ENCODE measurements around the gene OR2T27. TPM values are rescaled to one million over a fixed set of nuclear protein-coding genes. Genes with fewer than 3 reads are reported as not detected.

OR2T27 gene
- total RNA-seq, 1 donor from 2014 or later: not detected

DNA sequence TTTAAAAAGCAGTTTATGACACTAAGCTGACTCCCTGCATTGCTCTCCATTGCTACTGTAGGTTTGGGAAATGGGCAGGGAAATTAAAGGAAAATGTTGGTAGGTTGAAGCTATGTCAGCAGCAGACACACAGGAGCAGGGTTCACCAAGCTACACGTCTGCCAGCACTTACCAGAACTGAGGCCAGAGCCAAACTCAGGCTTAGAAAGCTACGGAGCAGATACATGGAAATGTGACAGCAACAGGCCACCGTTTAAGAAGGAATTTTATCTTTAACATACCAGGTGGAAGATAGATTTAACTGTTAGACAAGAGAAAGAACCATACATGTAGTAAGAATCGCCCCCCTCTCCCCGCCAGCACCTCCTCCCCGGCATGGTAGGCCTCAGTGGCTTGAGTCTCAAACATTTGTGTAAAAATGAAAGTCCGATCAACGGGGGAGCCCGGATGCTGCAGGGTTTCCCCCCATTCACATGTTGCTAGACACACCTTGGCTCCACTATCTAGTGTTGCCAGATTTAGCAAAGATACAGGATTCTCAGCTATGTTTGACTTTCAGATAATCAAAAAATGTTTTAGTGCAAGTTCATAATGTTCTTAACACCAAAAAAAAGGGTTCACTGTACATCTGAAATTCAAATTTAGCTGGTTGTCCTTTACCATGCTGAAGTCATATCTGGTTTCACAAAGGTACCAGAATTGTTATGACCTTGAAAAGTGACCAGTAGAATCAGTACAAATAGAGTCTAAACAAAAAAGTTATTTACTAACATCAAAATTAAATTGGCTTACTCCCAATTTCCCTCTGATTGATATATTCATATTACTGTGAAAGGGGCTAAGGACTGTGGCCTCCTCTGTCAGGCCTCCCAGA lies 27.1 kb downstream of the OR2T27 start:
- DNase-seq (ENCODE audit: extremely low spot score in 2 of 2): no peak
- H3K36me3 ChIP-seq: no peaks in the 10 kb centered on the region
- no peaks in the 10 kb centered on the region for H3K4me1 ChIP-seq
- H3K4me3 ChIP-seq: no peak overlapping the region
- H3K9me3 ChIP-seq: no peaks in the 10 kb centered on the region
- no peak overlapping the region for H3K27ac ChIP-seq
- no peak for TF ChIP-seq CTCF (IDR thresholded peaks at IDR 0.05)
- no peak for TF ChIP-seq POLR2AphosphoS5 (IDR thresholded peaks at IDR 0.05; ENCODE audit: insufficient read depth in 1 of 2, low read depth in 1 of 2)
- no peak for TF ChIP-seq POLR2A (IDR thresholded peaks at IDR 0.05)
- no peaks in the 10 kb centered on the region for H3K27me3 ChIP-seq
- intact Hi-C loops (cut with DNase I): no loop called here

DNA sequence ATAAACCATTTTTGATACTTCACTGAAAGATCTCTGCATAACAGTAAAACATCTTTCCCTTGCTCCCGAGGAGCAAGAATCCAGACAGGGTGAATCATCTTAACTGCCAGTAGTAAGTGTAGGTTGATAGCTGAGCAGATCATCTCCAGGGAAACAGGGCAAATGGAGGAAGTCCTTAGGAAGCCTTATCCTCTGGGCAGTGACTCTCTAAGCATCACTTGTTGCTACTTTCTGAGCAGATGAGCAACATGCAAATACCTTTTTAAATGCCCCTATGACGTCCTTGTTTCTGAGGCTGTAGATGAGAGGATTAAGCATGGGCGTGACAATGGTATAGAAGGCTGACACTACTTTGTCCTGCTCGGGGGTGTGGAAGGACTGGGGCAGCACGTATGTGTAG lies 29.4 kb downstream of the OR2T27 start:
- no peak for DNase-seq (ENCODE audit: extremely low spot score in 2 of 2)
- intact Hi-C loops (cut with DNase I): no loop called here
- Histone ChIP-seq H3K36me3 (no peaks in the 10 kb centered on the region), H3K4me1 (no peaks in the 10 kb centered on the region), H3K27ac (no peak overlapping the region), H3K9me3 (no peaks in the 10 kb centered on the region), H3K27me3 (no peaks in the 10 kb centered on the region), H3K4me3 (no peak overlapping the region)
- TF ChIP-seq POLR2AphosphoS5 (IDR thresholded peaks at IDR 0.05; ENCODE audit: insufficient read depth in 1 of 2, low read depth in 1 of 2) (no peak), CTCF (IDR thresholded peaks at IDR 0.05) (no peak), POLR2A (IDR thresholded peaks at IDR 0.05) (no peak)

GRCh38 chr1:248625166-248625565 lies 30.2 kb downstream of the OR2T27 start:
- Histone ChIP-seq H3K4me3 (no peak overlapping the region), H3K4me1 (no peaks in the 10 kb centered on the region), H3K9me3 (no peaks in the 10 kb centered on the region), H3K36me3 (no peaks in the 10 kb centered on the region), H3K27ac (no peak overlapping the region), H3K27me3 (no peaks in the 10 kb centered on the region)
- intact Hi-C loops (cut with DNase I): no loop called here
- no peak for DNase-seq (ENCODE audit: extremely low spot score in 2 of 2)
- TF ChIP-seq POLR2A (IDR thresholded peaks at IDR 0.05) (no peak), CTCF (IDR thresholded peaks at IDR 0.05) (no peak), POLR2AphosphoS5 (IDR thresholded peaks at IDR 0.05; ENCODE audit: insufficient read depth in 1 of 2, low read depth in 1 of 2) (no peak)

GRCh38 chr1:248622570-248623001 lies 32.7 kb downstream of the OR2T27 start:
- Histone ChIP-seq H3K9me3 (no peaks in the 10 kb centered on the region), H3K4me3 (no peak overlapping the region), H3K27me3 (no peaks in the 10 kb centered on the region), H3K4me1 (no peaks in the 10 kb centered on the region), H3K27ac (no peak overlapping the region), H3K36me3 (no peaks in the 10 kb centered on the region)
- intact Hi-C loops (cut with DNase I): no loop called here
- no peak for DNase-seq (ENCODE audit: extremely low spot score in 2 of 2)
- TF ChIP-seq POLR2AphosphoS5 (IDR thresholded peaks at IDR 0.05; ENCODE audit: insufficient read depth in 1 of 2, low read depth in 1 of 2) (no peak), POLR2A (IDR thresholded peaks at IDR 0.05) (no peak), CTCF (IDR thresholded peaks at IDR 0.05) (peak in 1 of 3 experiments; percentile 16)

- TF ChIP-seq POLR2A (IDR thresholded peaks at IDR 0.05) (no peak), CTCF (IDR thresholded peaks at IDR 0.05) (no peak), POLR2AphosphoS5 (IDR thresholded peaks at IDR 0.05; ENCODE audit: insufficient read depth in 1 of 2, low read depth in 1 of 2) (no peak)
These were observed 33.6 kb downstream of the OR2T27 start for GRCh38 chr1:248621770-248622169.

More at GRCh38 chr1:248621770-248622169, 33.6 kb downstream of the OR2T27 start:
- Histone ChIP-seq H3K27ac (no peak overlapping the region), H3K9me3 (no peaks in the 10 kb centered on the region), H3K27me3 (no peaks in the 10 kb centered on the region), H3K36me3 (no peaks in the 10 kb centered on the region), H3K4me1 (no peaks in the 10 kb centered on the region), H3K4me3 (no peak overlapping the region)
- DNase-seq (ENCODE audit: extremely low spot score in 2 of 2): no peak
- intact Hi-C loops (cut with DNase I): no loop called here

Measured in vagina (tissue), 2 donors.